Measurements from ENCODE around the gene OPCML.

- TF ChIP-seq, protein P1, sequence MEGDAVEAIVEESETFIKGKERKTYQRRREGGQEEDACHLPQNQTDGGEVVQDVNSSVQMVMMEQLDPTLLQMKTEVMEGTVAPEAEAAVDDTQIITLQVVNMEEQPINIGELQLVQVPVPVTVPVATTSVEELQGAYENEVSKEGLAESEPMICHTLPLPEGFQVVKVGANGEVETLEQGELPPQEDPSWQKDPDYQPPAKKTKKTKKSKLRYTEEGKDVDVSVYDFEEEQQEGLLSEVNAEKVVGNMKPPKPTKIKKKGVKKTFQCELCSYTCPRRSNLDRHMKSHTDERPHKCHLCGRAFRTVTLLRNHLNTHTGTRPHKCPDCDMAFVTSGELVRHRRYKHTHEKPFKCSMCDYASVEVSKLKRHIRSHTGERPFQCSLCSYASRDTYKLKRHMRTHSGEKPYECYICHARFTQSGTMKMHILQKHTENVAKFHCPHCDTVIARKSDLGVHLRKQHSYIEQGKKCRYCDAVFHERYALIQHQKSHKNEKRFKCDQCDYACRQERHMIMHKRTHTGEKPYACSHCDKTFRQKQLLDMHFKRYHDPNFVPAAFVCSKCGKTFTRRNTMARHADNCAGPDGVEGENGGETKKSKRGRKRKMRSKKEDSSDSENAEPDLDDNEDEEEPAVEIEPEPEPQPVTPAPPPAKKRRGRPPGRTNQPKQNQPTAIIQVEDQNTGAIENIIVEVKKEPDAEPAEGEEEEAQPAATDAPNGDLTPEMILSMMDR (conservative IDR thresholded peaks at IDR 0.05; ENCODE audit: low read length), result no peak
- TF ChIP-seq EZH2phosphoT487 (IDR thresholded peaks at IDR 0.05; ENCODE audit: borderline replicate concordance), result no peak
Measured at GRCh38 chr11:132620423-132620822, 911.9 kb downstream of the OPCML start.
